Lung (tissue), 12 donors: ENCODE results near the gene NOTCH1. TPM values are rescaled to one million over a fixed set of nuclear protein-coding genes. Genes with fewer than 3 reads are reported as not detected.

Source experiments
- ATAC-seq: fragments of 200-7000 bp; cut with Tn5 transposase; one replicate; pipeline ENCODE4 v1.9.1; 2020; ENCODE audit warnings: moderate number of reproducible peaks; ENCODE audit not compliant: insufficient read depth, low FRiP score
- DNase-seq, 3 donors: peaks; one replicate each; pipeline ENCODE4 v3.0.0-alpha.2; 2013 to 2017
- H3K27ac ChIP-seq, 2 donors: one replicate each; pipeline ENCODE4 v1.5.1; 2013; ENCODE audit warnings: mild to moderate bottlenecking in 2 of 2, moderate library complexity in 2 of 2, control low read depth in 1 of 2, inconsistent platforms in 1 of 2, low read depth in 1 of 2, low read length in 1 of 2
- H3K27me3 ChIP-seq, 3 donors: one replicate each; pipeline ENCODE4 v1.5.1; 2013; ENCODE audit warnings: low read length in 2 of 3; ENCODE audit not compliant: control insufficient read depth in 3 of 3, insufficient read depth in 3 of 3
- H3K36me3 ChIP-seq, 4 donors: one replicate each; pipeline ENCODE4 v1.5.1; 2013; ENCODE audit warnings: low read length in 4 of 4, mild to moderate bottlenecking in 1 of 4, moderate library complexity in 1 of 4; ENCODE audit not compliant: control insufficient read depth in 4 of 4, insufficient read depth in 4 of 4
- H3K4me1 ChIP-seq, 5 donors: one replicate each; pipeline ENCODE4 v1.5.1; 2013; ENCODE audit warnings: low read length in 5 of 5, mild to moderate bottlenecking in 2 of 5, moderate library complexity in 1 of 5; ENCODE audit not compliant: control insufficient read depth in 5 of 5, insufficient read depth in 5 of 5
- H3K4me3 ChIP-seq: one replicate; pipeline ENCODE4 v1.5.1; 2013; ENCODE audit warnings: mild to moderate bottlenecking, control low read depth, moderate library complexity
- H3K9ac ChIP-seq, 2 donors: one replicate each; pipeline ENCODE4 v1.5.1; 2013; ENCODE audit warnings: low read length in 2 of 2, control low read depth in 1 of 2; ENCODE audit not compliant: insufficient read depth in 1 of 2
- H3K9me3 ChIP-seq, 4 donors: one replicate each; pipeline ENCODE4 v1.5.1; 2013; ENCODE audit warnings: low read length in 3 of 4, mild to moderate bottlenecking in 1 of 4, moderate library complexity in 1 of 4; ENCODE audit not compliant: control insufficient read depth in 4 of 4, insufficient read depth in 3 of 4
- CTCF ChIP-seq: IDR thresholded peaks from 2 replicates; pipeline ENCODE4 v1.5.1; 2012; ENCODE audit warnings: mild to moderate bottlenecking; ENCODE audit errors: control extremely low read depth, extremely low read depth
- WGBS, 2 donors: extraction: QIAGEN DNeasy Blood & Tissue Kit; methylation state at CpG; one replicate each; pipeline ENCODE4 v1.1.7; 2013; 5-methylcytosine and 5-hydroxymethylcytosine counted together
- polyA plus RNA-seq, 2 donors: library from polyadenylated mRNA; stranded (reverse); fragments of 200-250 nt; gene quantifications; one replicate each; pipeline ENCODE4 v1.2.1, GENCODE V29; 2013
- total RNA-seq, 2 donors: library from RNA; depleted of rRNA in 1 of 2; stranded (reverse); fragments of >200 nt in 1 of 2; gene quantifications; one replicate each; pipeline ENCODE4 v1.2.1, GENCODE V29; 2014 to 2021
- donor health status: control.
- donor health status: control.
- donor health status: Bipolar disorder and iron deficiency.
- donor health status: healthy.
- donor health status: DM: yes; HTN: yes; CAD: no.

The NOTCH1 gene
- total and polyA plus RNA-seq, 4 donors, result 23.9 to 101 (median 44.5) TPM

- DNase-seq (no peak), ATAC-seq (no peak)
- H3K9ac ChIP-seq, result no peak overlapping the region
- H3K4me1 ChIP-seq, result peaks cover 0 to 8% (median 0%) of the 10 kb centered on the region in 5 donors
- H3K27me3 ChIP-seq, result no peaks in the 10 kb centered on the region
- H3K9me3 ChIP-seq, result no peaks in the 10 kb centered on the region
- H3K27ac ChIP-seq, result peak overlapping the region in 1 of 2 donors; percentile 10
- 95 to 97% methylated on average over 23 to 28 of the region's 28 CpGs for WGBS, 2 donors
- TF ChIP-seq CTCF, result no peak
- peaks cover 0 to 89% (median 21%) of the 10 kb centered on the region in 4 donors for H3K36me3 ChIP-seq
- no peak overlapping the region for H3K4me3 ChIP-seq
Measured at GRCh38 chr9:136515276-136515675, 30.6 kb downstream of the NOTCH1 start.

- Histone ChIP-seq H3K4me1 (peaks cover 0 to 10% (median 0%) of the 10 kb centered on the region in 5 donors), H3K27me3 (no peaks in the 10 kb centered on the region), H3K36me3 (peaks cover 4 to 92% (median 21%) of the 10 kb centered on the region in 4 donors), H3K4me3 (no peak overlapping the region), H3K9ac (no peak overlapping the region), H3K27ac (no peak overlapping the region), H3K9me3 (peaks cover 0 to 1% (median 0%) of the 10 kb centered on the region in 4 donors)
- 88 to 95% methylated on average over 29 of the region's 29 CpGs for WGBS, 2 donors
- TF ChIP-seq CTCF, result no peak
- DNase-seq (no peak), ATAC-seq (no peak)
Measured at GRCh38 chr9:136514022-136514714, 31.7 kb downstream of the NOTCH1 start.

- peaks cover 0 to 6% (median 0%) of the 10 kb centered on the region in 5 donors for H3K4me1 ChIP-seq
- no peak for TF ChIP-seq CTCF
- no peaks in the 10 kb centered on the region for H3K27me3 ChIP-seq
- H3K27ac ChIP-seq, result peak overlapping the region in 1 of 2 donors; percentile 73
- no peak for DNase-seq
- WGBS, 2 donors, result 95 to 97% methylated on average over 16 of the region's 16 CpGs
- ATAC-seq, result no peak
- H3K4me3 ChIP-seq, result no peak overlapping the region
- peaks cover 0 to 1% (median 0%) of the 10 kb centered on the region in 4 donors for H3K9me3 ChIP-seq
- peaks cover 4 to 91% (median 18%) of the 10 kb centered on the region in 4 donors for H3K36me3 ChIP-seq
- H3K9ac ChIP-seq, result no peak overlapping the region
Measured at GRCh38 chr9:136513191-136513590, 32.7 kb downstream of the NOTCH1 start.
